ENCODE data around the gene EIF2S1. TPM values are rescaled to one million over a fixed set of nuclear protein-coding genes. Genes with fewer than 3 reads are reported as not detected.

EIF2S1 gene
- total RNA-seq, 1 donor from 2014 or later, result 75.1 TPM

Other genes with a start within 250 kb of the EIF2S1 start
- 0.17 TPM for gene GARIN2, start 170.9 kb upstream of the EIF2S1 start, total RNA-seq
- 31.6 TPM for gene PALS1, start 118.9 kb upstream of the EIF2S1 start, total RNA-seq
- gene ATP6V1D, start 524 bp upstream of the EIF2S1 start, total RNA-seq, result 69.1 TPM
- 10.5 TPM for gene PLEK2, start 51.8 kb downstream of the EIF2S1 start, total RNA-seq
- 33.2 TPM for gene TMEM229B, start 128.4 kb downstream of the EIF2S1 start, total RNA-seq
- 35.6 TPM for gene PLEKHH1, start 173.0 kb downstream of the EIF2S1 start, total RNA-seq
- gene PIGH, start 239.9 kb downstream of the EIF2S1 start, total RNA-seq, result 41.5 TPM